Measurements from ENCODE around the gene TANC1. TPM values are rescaled to one million over a fixed set of nuclear protein-coding genes. Genes with fewer than 3 reads are reported as not detected.
A peak's percentile ranks its signal among the peaks of the same experiment; 100 is the strongest.

TANC1 gene
- total and polyA plus RNA-seq, 9 donors, result 14.3 to 25.2 (median 20.1) TPM

DNA sequence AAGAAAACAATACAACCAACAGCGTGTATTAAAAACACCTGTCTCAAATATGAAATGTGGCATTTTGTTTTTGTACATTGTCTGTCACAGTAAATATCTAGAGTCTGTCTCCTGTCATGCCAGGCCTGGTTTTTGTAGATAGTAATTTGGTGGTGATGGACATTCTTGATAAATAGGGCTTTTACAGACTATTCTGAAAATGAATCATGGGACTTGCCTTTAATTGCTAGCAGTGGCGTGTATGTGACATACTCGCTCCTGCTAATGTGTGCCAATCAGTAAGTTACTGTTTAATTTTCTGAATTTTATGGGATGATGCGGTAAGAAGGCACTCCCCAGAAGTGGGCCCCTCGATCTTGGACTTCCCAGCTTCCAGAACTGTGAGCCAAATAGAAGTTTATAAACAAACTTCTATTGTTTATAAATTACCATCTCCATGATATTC is 83.7 kb downstream of the TANC1 start:
- WGBS (ENCODE audit: insufficient coverage), result 67% methylated on average over 2 of the region's 5 CpGs
- peaks cover 21% of the 10 kb centered on the region for H3K4me1 ChIP-seq (ENCODE audit: control insufficient read depth, insufficient read depth, low read length)
- H3K4me3 ChIP-seq (ENCODE audit: low read length), result no peak overlapping the region
- no peak for DNase-seq
- peak overlapping the region; percentile 68 for H3K27ac ChIP-seq (ENCODE audit: low read length)
- H3K27me3 ChIP-seq (ENCODE audit: control insufficient read depth, insufficient read depth, low read length), result no peaks in the 10 kb centered on the region
- H3K9me3 ChIP-seq (replicated peaks; ENCODE audit: control insufficient read depth, low read depth, low read length), result no peaks in the 10 kb centered on the region
- H3K36me3 ChIP-seq (ENCODE audit: control insufficient read depth, insufficient read depth, low read length), result no peaks in the 10 kb centered on the region

DNA sequence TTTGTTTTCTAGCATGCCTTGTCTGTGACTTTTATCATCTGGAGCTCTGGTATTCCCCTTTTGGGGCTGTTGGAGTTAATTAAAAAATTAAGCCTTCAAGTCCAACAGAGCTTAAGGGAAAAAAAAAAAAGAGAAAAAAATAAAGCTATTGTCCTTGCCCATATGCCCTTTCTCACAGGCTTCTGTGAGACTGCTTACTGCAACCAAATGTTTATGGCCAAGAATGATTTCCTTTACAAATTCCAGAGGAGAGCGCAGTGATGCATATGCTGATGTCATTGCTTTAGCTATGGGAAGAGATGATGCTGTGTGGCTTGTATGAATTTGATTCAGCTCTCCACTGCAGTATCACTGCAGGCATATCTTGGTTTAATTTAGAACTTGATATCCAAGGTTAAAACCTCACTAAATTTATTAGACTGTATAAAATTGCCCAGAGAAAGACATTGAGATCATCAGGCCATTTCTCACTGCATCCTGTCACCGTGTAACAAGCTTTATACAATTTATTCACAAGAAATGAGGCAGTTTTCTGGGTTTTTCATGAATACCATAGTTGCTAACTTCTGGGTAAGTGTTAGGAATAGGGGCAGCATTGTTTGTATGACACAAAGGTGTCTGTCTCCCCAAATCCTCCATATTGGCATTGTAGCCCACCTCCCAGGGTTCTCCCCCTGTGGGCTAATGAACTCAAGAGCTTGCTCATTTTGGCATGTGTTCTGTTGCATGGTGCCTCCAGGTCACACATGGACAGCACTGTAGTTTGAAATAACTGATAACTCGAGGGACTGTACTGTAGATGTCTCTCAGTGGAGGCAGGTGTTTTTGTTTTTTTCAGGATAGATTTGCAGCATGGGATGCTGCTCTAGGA is 85.0 kb downstream of the TANC1 start:
- H3K27me3 ChIP-seq (ENCODE audit: control insufficient read depth, insufficient read depth, low read length), result no peaks in the 10 kb centered on the region
- no peak overlapping the region for H3K4me3 ChIP-seq (ENCODE audit: low read length)
- peaks cover 21% of the 10 kb centered on the region for H3K4me1 ChIP-seq (ENCODE audit: control insufficient read depth, insufficient read depth, low read length)
- H3K36me3 ChIP-seq (ENCODE audit: control insufficient read depth, insufficient read depth, low read length), result no peaks in the 10 kb centered on the region
- no peaks in the 10 kb centered on the region for H3K9me3 ChIP-seq (replicated peaks; ENCODE audit: control insufficient read depth, low read depth, low read length)
- H3K27ac ChIP-seq (ENCODE audit: low read length), result peak overlapping the region; percentile 68
- 71% methylated on average over 1 of the region's 3 CpGs for WGBS (ENCODE audit: insufficient coverage)
- DNase-seq, result peak; percentile 81

- WGBS (ENCODE audit: insufficient coverage), result 44% methylated on average over 1 of the region's 3 CpGs
- H3K27ac ChIP-seq (ENCODE audit: low read length), result peak overlapping the region; percentile 4
Measured at GRCh38 chr2:159054032-159054334, 85.5 kb downstream of the TANC1 start.

GRCh38 chr2:159054985-159055384 is 86.5 kb downstream of the TANC1 start:
- no peaks in the 10 kb centered on the region for H3K27me3 ChIP-seq (ENCODE audit: control insufficient read depth, insufficient read depth, low read length)
- no peak overlapping the region for H3K4me3 ChIP-seq (ENCODE audit: low read length)
- no CpG with 5 or more reads among the region's 4 CpGs for WGBS (ENCODE audit: insufficient coverage)
- no peak for DNase-seq
- no peak overlapping the region for H3K27ac ChIP-seq (ENCODE audit: low read length)
- H3K4me1 ChIP-seq (ENCODE audit: control insufficient read depth, insufficient read depth, low read length), result peaks cover 21% of the 10 kb centered on the region
- H3K36me3 ChIP-seq (ENCODE audit: control insufficient read depth, insufficient read depth, low read length), result no peaks in the 10 kb centered on the region
- H3K9me3 ChIP-seq (replicated peaks; ENCODE audit: control insufficient read depth, low read depth, low read length), result no peaks in the 10 kb centered on the region

More at GRCh38 chr2:159054032-159054334, 85.5 kb downstream of the TANC1 start:
- Histone ChIP-seq H3K4me3 (ENCODE audit: low read length) (no peak overlapping the region), H3K4me1 (ENCODE audit: control insufficient read depth, insufficient read depth, low read length) (peaks cover 21% of the 10 kb centered on the region), H3K27me3 (ENCODE audit: control insufficient read depth, insufficient read depth, low read length) (no peaks in the 10 kb centered on the region), H3K36me3 (ENCODE audit: control insufficient read depth, insufficient read depth, low read length) (no peaks in the 10 kb centered on the region), H3K9me3 (replicated peaks; ENCODE audit: control insufficient read depth, low read depth, low read length) (no peaks in the 10 kb centered on the region)
- DNase-seq, result no peak

DNA sequence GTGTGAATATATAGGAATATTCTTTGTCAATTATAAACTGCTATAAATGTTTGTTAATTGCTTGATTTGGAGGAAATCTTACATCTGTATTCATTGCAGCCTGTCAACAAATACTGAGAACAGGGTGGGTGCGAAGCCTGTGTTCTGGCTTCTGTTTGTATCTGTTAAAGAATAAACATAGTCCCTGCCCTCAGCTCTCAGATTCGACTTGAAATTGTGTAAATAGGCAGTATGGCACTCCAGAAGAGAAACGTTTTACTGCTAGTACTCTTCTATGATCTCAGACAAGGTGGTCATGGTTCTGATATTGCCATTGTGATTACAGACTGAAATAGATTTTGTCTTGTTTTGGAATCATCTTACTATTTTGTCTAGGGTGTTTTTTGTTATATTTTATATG is 92.1 kb downstream of the TANC1 start:
- no peaks in the 10 kb centered on the region for H3K9me3 ChIP-seq (replicated peaks; ENCODE audit: control insufficient read depth, low read depth, low read length)
- no CpG with 5 or more reads among the region's 3 CpGs for WGBS (ENCODE audit: insufficient coverage)
- no peaks in the 10 kb centered on the region for H3K27me3 ChIP-seq (ENCODE audit: control insufficient read depth, insufficient read depth, low read length)
- no peak for DNase-seq
- H3K36me3 ChIP-seq (ENCODE audit: control insufficient read depth, insufficient read depth, low read length), result no peaks in the 10 kb centered on the region
- H3K4me3 ChIP-seq (ENCODE audit: low read length), result no peak overlapping the region
- no peak overlapping the region for H3K27ac ChIP-seq (ENCODE audit: low read length)
- peaks cover 9% of the 10 kb centered on the region for H3K4me1 ChIP-seq (ENCODE audit: control insufficient read depth, insufficient read depth, low read length)

GRCh38 chr2:159063677-159064076 is 95.2 kb downstream of the TANC1 start:
- Histone ChIP-seq H3K36me3 (ENCODE audit: control insufficient read depth, insufficient read depth, low read length) (no peaks in the 10 kb centered on the region), H3K9me3 (replicated peaks; ENCODE audit: control insufficient read depth, low read depth, low read length) (no peaks in the 10 kb centered on the region), H3K27me3 (ENCODE audit: control insufficient read depth, insufficient read depth, low read length) (no peaks in the 10 kb centered on the region), H3K27ac (ENCODE audit: low read length) (no peak overlapping the region), H3K4me1 (ENCODE audit: control insufficient read depth, insufficient read depth, low read length) (peaks cover 11% of the 10 kb centered on the region), H3K4me3 (ENCODE audit: low read length) (no peak overlapping the region)
- WGBS (ENCODE audit: insufficient coverage), result 88% methylated on average over 3 of the region's 4 CpGs
- no peak for DNase-seq

- Histone ChIP-seq H3K27me3 (ENCODE audit: control insufficient read depth, insufficient read depth, low read length) (no peaks in the 10 kb centered on the region), H3K36me3 (ENCODE audit: control insufficient read depth, insufficient read depth, low read length) (no peaks in the 10 kb centered on the region), H3K4me3 (ENCODE audit: low read length) (no peak overlapping the region), H3K9me3 (replicated peaks; ENCODE audit: control insufficient read depth, low read depth, low read length) (no peaks in the 10 kb centered on the region), H3K27ac (ENCODE audit: low read length) (no peak overlapping the region), H3K4me1 (ENCODE audit: control insufficient read depth, insufficient read depth, low read length) (peaks cover 11% of the 10 kb centered on the region)
- no peak for DNase-seq
- 44% methylated on average over 2 of the region's 5 CpGs for whole genome bisulfite sequencing (ENCODE audit: insufficient coverage)
Measured at GRCh38 chr2:159064446-159065301, 96.2 kb downstream of the TANC1 start.

DNA sequence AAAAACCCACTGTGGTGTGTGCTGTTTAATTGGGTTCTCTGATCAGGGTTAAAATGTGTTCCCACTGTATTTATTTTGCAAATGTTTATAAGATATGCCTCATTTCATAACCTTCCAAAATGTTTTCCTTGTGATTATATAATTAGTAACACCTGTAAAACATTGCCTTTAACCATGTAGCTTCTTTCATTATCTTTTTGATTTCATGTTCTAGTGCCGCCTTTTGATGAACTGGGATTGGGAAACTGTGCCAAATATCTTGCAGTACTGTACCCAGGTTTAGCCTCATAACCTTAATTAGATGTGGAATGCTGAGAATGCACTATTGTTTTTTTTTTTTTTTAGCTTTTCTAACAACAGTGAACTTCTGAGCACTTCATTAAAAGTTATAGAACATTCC is 96.9 kb downstream of the TANC1 start:
- peaks cover 11% of the 10 kb centered on the region for H3K4me1 ChIP-seq (ENCODE audit: control insufficient read depth, insufficient read depth, low read length)
- H3K36me3 ChIP-seq (ENCODE audit: control insufficient read depth, insufficient read depth, low read length), result no peaks in the 10 kb centered on the region
- no peak for DNase-seq
- no peak overlapping the region for H3K4me3 ChIP-seq (ENCODE audit: low read length)
- no peak overlapping the region for H3K27ac ChIP-seq (ENCODE audit: low read length)
- H3K9me3 ChIP-seq (replicated peaks; ENCODE audit: control insufficient read depth, low read depth, low read length), result no peaks in the 10 kb centered on the region
- no CpG with 5 or more reads among the region's 1 CpG for WGBS (ENCODE audit: insufficient coverage)
- H3K27me3 ChIP-seq (ENCODE audit: control insufficient read depth, insufficient read depth, low read length), result no peaks in the 10 kb centered on the region

DNA sequence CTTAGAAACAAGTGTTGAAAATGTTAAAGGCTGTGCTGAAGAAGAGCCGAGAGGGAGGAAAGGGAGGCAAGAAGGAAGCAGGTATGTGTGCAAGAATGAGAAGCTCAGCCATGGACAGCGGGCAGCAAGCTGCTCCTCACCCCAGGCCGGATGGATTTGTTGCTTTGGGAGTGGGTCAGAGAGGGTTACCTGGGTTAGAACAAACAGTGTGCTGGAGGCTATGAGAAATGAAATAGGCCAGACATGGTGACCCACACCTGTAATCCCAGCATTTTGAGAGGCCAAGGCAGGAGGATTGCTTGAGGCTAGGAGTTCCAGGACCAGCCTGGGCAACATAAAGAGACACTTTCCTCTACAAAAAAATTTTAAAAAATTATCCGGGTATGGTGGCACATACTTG is 97.5 kb downstream of the TANC1 start:
- Histone ChIP-seq H3K4me3 (ENCODE audit: low read length) (no peak overlapping the region), H3K36me3 (ENCODE audit: control insufficient read depth, insufficient read depth, low read length) (no peaks in the 10 kb centered on the region), H3K9me3 (replicated peaks; ENCODE audit: control insufficient read depth, low read depth, low read length) (no peaks in the 10 kb centered on the region), H3K27ac (ENCODE audit: low read length) (no peak overlapping the region), H3K27me3 (ENCODE audit: control insufficient read depth, insufficient read depth, low read length) (no peaks in the 10 kb centered on the region), H3K4me1 (ENCODE audit: control insufficient read depth, insufficient read depth, low read length) (peaks cover 11% of the 10 kb centered on the region)
- no peak for DNase-seq
- WGBS (ENCODE audit: insufficient coverage), result 84% methylated on average over 3 of the region's 4 CpGs

- no peaks in the 10 kb centered on the region for H3K27me3 ChIP-seq (ENCODE audit: control insufficient read depth, insufficient read depth, low read length)
- H3K36me3 ChIP-seq (ENCODE audit: control insufficient read depth, insufficient read depth, low read length), result no peaks in the 10 kb centered on the region
- no peak for DNase-seq
- no peaks in the 10 kb centered on the region for H3K9me3 ChIP-seq (replicated peaks; ENCODE audit: control insufficient read depth, low read depth, low read length)
- WGBS (ENCODE audit: insufficient coverage), result no CpG with 5 or more reads among the region's 1 CpG
- H3K4me1 ChIP-seq (ENCODE audit: control insufficient read depth, insufficient read depth, low read length), result peaks cover 11% of the 10 kb centered on the region
- no peak overlapping the region for H3K27ac ChIP-seq (ENCODE audit: low read length)
- no peak overlapping the region for H3K4me3 ChIP-seq (ENCODE audit: low read length)
Measured at GRCh38 chr2:159066541-159067156, 98.2 kb downstream of the TANC1 start.

All from muscle of leg (tissue), 11 donors.